DND-41 (cell line): ENCODE data around the gene NXPH1.

Experiments
- ATAC-seq: fragments of 200-7000 bp; cut with Tn5 transposase; 3 replicates; pipeline ENCODE4 v1.9.1; 2021; ENCODE audit warnings: low read depth; ENCODE audit not compliant: insufficient read depth
- DNase-seq: peaks from one replicate; pipeline ENCODE4 v3.0.0-alpha.2; 2020
- H2AFZ ChIP-seq: 2 replicates; pipeline ENCODE4 v1.6.0; 2012; ENCODE audit warnings: low read depth, low read length
- H3K27ac ChIP-seq: 2 replicates; pipeline ENCODE4 v1.5.1; 2012; ENCODE audit warnings: low read length, inconsistent platforms
- H3K27me3 ChIP-seq: fragments of 200-600 bp; sonication (generic); 2 replicates; pipeline ENCODE4 v1.6.0; 2012; ENCODE audit warnings: low read length, mild to moderate bottlenecking, inconsistent platforms; ENCODE audit not compliant: insufficient read depth, poor library complexity
- H3K36me3 ChIP-seq: 2 replicates; pipeline ENCODE4 v1.5.1; 2012; ENCODE audit warnings: low read length, inconsistent platforms; ENCODE audit not compliant: insufficient read depth
- H3K4me1 ChIP-seq: 2 replicates; pipeline ENCODE4 v1.5.1; 2012; ENCODE audit warnings: mild to moderate bottlenecking, low read length; ENCODE audit not compliant: insufficient read depth
- H3K4me2 ChIP-seq: 2 replicates; pipeline ENCODE4 v1.6.0; 2012; ENCODE audit warnings: mild to moderate bottlenecking, moderate library complexity, low read length, inconsistent platforms; ENCODE audit not compliant: insufficient read depth
- H3K4me3 ChIP-seq, 2 experiments: fragments of 200-600 bp in 1 of 2; shearing (Covaris generic) in 1 of 2; 2 replicates each; pipeline ENCODE4 v1.5.1; 2012 to 2016; ENCODE audit warnings: inconsistent platforms in 2 of 2, low read length in 2 of 2, mild to moderate bottlenecking in 2 of 2, low read depth in 1 of 2, moderate library complexity in 1 of 2
- H3K79me2 ChIP-seq: 2 replicates; pipeline ENCODE4 v1.6.0; 2012; ENCODE audit warnings: low read length, inconsistent platforms; ENCODE audit not compliant: insufficient read depth
- H3K9ac ChIP-seq: 2 replicates; pipeline ENCODE4 v1.6.0; 2012; ENCODE audit warnings: low read depth, mild to moderate bottlenecking, inconsistent platforms, low read length, moderate library complexity
- H3K9me3 ChIP-seq: 2 replicates; pipeline ENCODE4 v1.5.1; 2012; ENCODE audit warnings: low read length, moderate library complexity, mild to moderate bottlenecking, inconsistent platforms; ENCODE audit not compliant: insufficient read depth, severe bottlenecking
- H4K20me1 ChIP-seq: 2 replicates; pipeline ENCODE4 v1.6.0; 2012; ENCODE audit warnings: low read length; ENCODE audit not compliant: insufficient read depth
- CTCF ChIP-seq: IDR thresholded peaks from 2 replicates; pipeline ENCODE4 v1.5.1; 2012; ENCODE audit warnings: borderline replicate concordance, low read length, moderate library complexity, mild to moderate bottlenecking; ENCODE audit not compliant: poor library complexity, severe bottlenecking; ENCODE audit errors: extremely low read depth
- EZH2 ChIP-seq: IDR thresholded peaks from 3 replicates; pipeline ENCODE4 v1.6.1; 2012; ENCODE audit warnings: borderline replicate concordance, low read depth, mild to moderate bottlenecking, moderate library complexity, low read length, inconsistent platforms; ENCODE audit not compliant: severe bottlenecking

Gene NXPH1

GRCh38 chr7:8462309-8462708 lies 28.9 kb downstream of the NXPH1 start:
- Histone ChIP-seq H4K20me1 (no peaks in the 10 kb centered on the region), H3K9ac (no peak overlapping the region), H3K9me3 (no peaks in the 10 kb centered on the region), H3K79me2 (no peaks in the 10 kb centered on the region), H3K36me3 (no peaks in the 10 kb centered on the region), H3K27ac (no peak overlapping the region), H3K4me3 (no peak overlapping the region), H3K27me3 (no peaks in the 10 kb centered on the region), H3K4me1 (no peaks in the 10 kb centered on the region), H2AFZ (no peak overlapping the region), H3K4me2 (no peak overlapping the region)
- ATAC-seq (no peak), DNase-seq (no peak)
- TF ChIP-seq EZH2, result no peak

GRCh38 chr7:8465338-8465737 lies 31.9 kb downstream of the NXPH1 start:
- no peak overlapping the region for H3K27ac ChIP-seq
- no peak for ATAC-seq
- no peak overlapping the region for H3K4me2 ChIP-seq
- H3K4me1 ChIP-seq, result no peaks in the 10 kb centered on the region
- H3K27me3 ChIP-seq, result no peaks in the 10 kb centered on the region
- no peaks in the 10 kb centered on the region for H3K36me3 ChIP-seq
- no peak overlapping the region for H3K4me3 ChIP-seq
- no peak for DNase-seq
- H3K79me2 ChIP-seq, result no peaks in the 10 kb centered on the region
- no peaks in the 10 kb centered on the region for H3K9me3 ChIP-seq
- H4K20me1 ChIP-seq, result no peaks in the 10 kb centered on the region
- no peak overlapping the region for H3K9ac ChIP-seq
- TF ChIP-seq CTCF, result no peak
- TF ChIP-seq EZH2, result no peak
- no peak overlapping the region for H2AFZ ChIP-seq

- no peak overlapping the region for H2AFZ ChIP-seq
- H3K4me1 ChIP-seq, result no peaks in the 10 kb centered on the region
- DNase-seq (no peak), ATAC-seq (no peak)
- H3K4me2 ChIP-seq, result no peak overlapping the region
- no peak overlapping the region for H3K27ac ChIP-seq
- no peaks in the 10 kb centered on the region for H3K79me2 ChIP-seq
- no peaks in the 10 kb centered on the region for H4K20me1 ChIP-seq
- no peaks in the 10 kb centered on the region for H3K9me3 ChIP-seq
- no peaks in the 10 kb centered on the region for H3K36me3 ChIP-seq
- TF ChIP-seq EZH2 (no peak), CTCF (no peak)
- H3K27me3 ChIP-seq, result no peaks in the 10 kb centered on the region
- H3K4me3 ChIP-seq, result no peak overlapping the region
- no peak overlapping the region for H3K9ac ChIP-seq
Measured at GRCh38 chr7:8480527-8480926, 47.1 kb downstream of the NXPH1 start.

- no peak for ATAC-seq
Measured at GRCh38 chr7:8481096-8481495, 47.7 kb downstream of the NXPH1 start.

More at GRCh38 chr7:8481096-8481495, 47.7 kb downstream of the NXPH1 start:
- H2AFZ ChIP-seq, result no peak overlapping the region
- no peaks in the 10 kb centered on the region for H3K36me3 ChIP-seq
- no peak overlapping the region for H3K4me3 ChIP-seq
- no peak for DNase-seq
- no peak overlapping the region for H3K4me2 ChIP-seq
- H3K79me2 ChIP-seq, result no peaks in the 10 kb centered on the region
- no peaks in the 10 kb centered on the region for H4K20me1 ChIP-seq
- no peak overlapping the region for H3K9ac ChIP-seq
- H3K27ac ChIP-seq, result no peak overlapping the region
- TF ChIP-seq CTCF (no peak), EZH2 (no peak)
- no peaks in the 10 kb centered on the region for H3K27me3 ChIP-seq
- no peaks in the 10 kb centered on the region for H3K9me3 ChIP-seq
- no peaks in the 10 kb centered on the region for H3K4me1 ChIP-seq
